Caco-2 (cell line): ENCODE results near the gene OR9G4. TPM values are rescaled to one million over a fixed set of nuclear protein-coding genes. Genes with fewer than 3 reads are reported as not detected.

Source experiments
- BruUV-seq: library from RNA; stranded (reverse); fragments of 400-500 nt; replicated peaks from 2 replicates; lab custom pipeline; 2021; lab: Mats Ljungman, UMichigan
- CTCF ChIA-PET: fragments of 300-600 bp; sonication (Branson Sonifier 250); formaldehyde crosslinking; loops from one replicate; lab custom pipeline; 2022; ENCODE audit warnings: antibody characterized with exemption; lab: Charles Lee
- POLR2A ChIA-PET: fragments of 300-600 bp; sonication (Branson Sonifier 250); formaldehyde crosslinking; loops from one replicate; lab custom pipeline; 2022; ENCODE audit warnings: antibody characterized with exemption; lab: Charles Lee
- DNase-seq, 2 experiments: peaks; one replicate each; pipeline versions ENCODE4 v3.0.0 to v3.0.0-alpha.2; 2020 to 2022
- H3K27me3 ChIP-seq: replicated peaks from 2 replicates; pipeline ENCODE4 v1.6.0; 2011; ENCODE audit warnings: low read length; ENCODE audit not compliant: control insufficient read depth, insufficient read depth
- H3K36me3 ChIP-seq: 2 replicates; pipeline ENCODE4 v1.5.1; 2011; ENCODE audit warnings: low read length; ENCODE audit not compliant: control insufficient read depth, insufficient read depth
- H3K4me1 ChIP-seq: fragments of 250-450 bp; sonication (Bioruptor Pico); 2 replicates; pipeline ENCODE4 v1.5.1; 2020; ENCODE audit warnings: mild to moderate bottlenecking
- H3K4me3 ChIP-seq: 2 replicates; pipeline ENCODE4 v1.5.1; 2011; ENCODE audit warnings: low read depth, mild to moderate bottlenecking, control low read depth, low read length
- H3K9me3 ChIP-seq: fragments of 250-450 bp; sonication (Bioruptor Pico); 2 replicates; pipeline ENCODE4 v1.5.1; 2020; ENCODE audit warnings: mild to moderate bottlenecking, moderate library complexity
- H3K27ac Mint-ChIP-seq: one replicate; pipeline ENCODE4 v1.8.0; 2022; ENCODE audit warnings: mixed read lengths; ENCODE audit not compliant: unreplicated experiment
- H3K27me3 Mint-ChIP-seq: one replicate; pipeline ENCODE4 v1.8.0; 2022; ENCODE audit warnings: mixed read lengths; ENCODE audit not compliant: insufficient read depth, unreplicated experiment
- H3K36me3 Mint-ChIP-seq: one replicate; pipeline ENCODE4 v1.8.0; 2022; ENCODE audit warnings: mild to moderate bottlenecking, mixed read lengths; ENCODE audit not compliant: insufficient read depth, unreplicated experiment
- H3K4me1 Mint-ChIP-seq: one replicate; pipeline ENCODE4 v1.8.0; 2022; ENCODE audit warnings: low read depth, mixed read lengths; ENCODE audit not compliant: unreplicated experiment
- H3K4me3 Mint-ChIP-seq: one replicate; pipeline ENCODE4 v1.8.0; 2022; ENCODE audit warnings: mild to moderate bottlenecking, moderate library complexity, mixed read lengths; ENCODE audit not compliant: unreplicated experiment
- H3K9me3 Mint-ChIP-seq: one replicate; pipeline ENCODE4 v1.8.0; 2022; ENCODE audit warnings: mixed read lengths; ENCODE audit not compliant: unreplicated experiment
- intact Hi-C: fragments of 100-400 bp; cut with micrococcal nuclease; formaldehyde crosslinking; loops from one replicate; pipeline ENCODE4 v1.10.0; 2022; ENCODE audit not compliant: unreplicated experiment
- total RNA-seq: library from RNA; stranded (reverse); gene quantifications from 2 replicates; pipeline ENCODE4 v1.2.3, GENCODE V29; 2022
- TF ChIP-seq, protein P1 (sequence below), 2 experiments: fragments of 200-600 bp in 1 of 2; IDR thresholded peaks; 1 replicate in 1 of 2; 2 replicates in 1 of 2; pipeline versions ENCODE4 v1.5.1 to v1.8.0; 2011 to 2022; ENCODE audit warnings: antibody characterized with exemption in 1 of 2, control low read depth in 1 of 2, inconsistent platforms in 1 of 2, low read depth in 1 of 2, low read length in 1 of 2, mild to moderate bottlenecking in 1 of 2, moderate library complexity in 1 of 2; ENCODE audit not compliant: insufficient read depth in 1 of 2, severe bottlenecking in 1 of 2, unreplicated experiment in 1 of 2

OR9G4 gene
- total RNA-seq, 1 experiment from 2014 or later: not detected

GRCh38 chr11:56776809-56777208 lies 28.3 kb upstream of the OR9G4 start:
- no TSS peak for BruUV-seq
- Mint-ChIP-seq H3K27me3 (no peaks in the 10 kb centered on the region), H3K36me3 (no peaks in the 10 kb centered on the region)

DNA sequence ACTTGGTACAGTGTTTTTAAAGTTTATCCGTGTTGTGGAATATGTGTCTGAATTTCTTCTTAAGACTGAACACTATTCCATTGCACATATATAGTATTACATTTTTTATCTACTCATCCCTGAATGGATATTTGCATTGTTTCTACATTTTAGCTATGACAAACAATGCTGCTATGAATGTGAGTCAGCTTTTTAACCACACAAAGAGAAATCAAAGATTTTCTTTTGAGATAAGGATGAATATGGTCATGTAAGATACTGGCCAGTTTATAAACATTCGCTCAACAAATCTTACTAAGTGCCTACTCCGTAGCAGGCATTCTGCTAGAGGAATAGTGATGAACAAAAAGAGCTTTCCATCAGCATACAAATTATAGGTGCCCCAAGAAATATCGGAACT lies 16.5 kb upstream of the OR9G4 start:
- Mint-ChIP-seq H3K27ac (no peak overlapping the region), H3K27me3 (peaks cover 2% of the 10 kb centered on the region), H3K4me3 (no peak overlapping the region), H3K36me3 (no peaks in the 10 kb centered on the region), H3K9me3 (no peaks in the 10 kb centered on the region), H3K4me1 (peaks cover 7% of the 10 kb centered on the region)
- DNase-seq: no peak
- TF ChIP-seq, protein P1, sequence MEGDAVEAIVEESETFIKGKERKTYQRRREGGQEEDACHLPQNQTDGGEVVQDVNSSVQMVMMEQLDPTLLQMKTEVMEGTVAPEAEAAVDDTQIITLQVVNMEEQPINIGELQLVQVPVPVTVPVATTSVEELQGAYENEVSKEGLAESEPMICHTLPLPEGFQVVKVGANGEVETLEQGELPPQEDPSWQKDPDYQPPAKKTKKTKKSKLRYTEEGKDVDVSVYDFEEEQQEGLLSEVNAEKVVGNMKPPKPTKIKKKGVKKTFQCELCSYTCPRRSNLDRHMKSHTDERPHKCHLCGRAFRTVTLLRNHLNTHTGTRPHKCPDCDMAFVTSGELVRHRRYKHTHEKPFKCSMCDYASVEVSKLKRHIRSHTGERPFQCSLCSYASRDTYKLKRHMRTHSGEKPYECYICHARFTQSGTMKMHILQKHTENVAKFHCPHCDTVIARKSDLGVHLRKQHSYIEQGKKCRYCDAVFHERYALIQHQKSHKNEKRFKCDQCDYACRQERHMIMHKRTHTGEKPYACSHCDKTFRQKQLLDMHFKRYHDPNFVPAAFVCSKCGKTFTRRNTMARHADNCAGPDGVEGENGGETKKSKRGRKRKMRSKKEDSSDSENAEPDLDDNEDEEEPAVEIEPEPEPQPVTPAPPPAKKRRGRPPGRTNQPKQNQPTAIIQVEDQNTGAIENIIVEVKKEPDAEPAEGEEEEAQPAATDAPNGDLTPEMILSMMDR (IDR thresholded peaks at IDR 0.05; ENCODE audit: insufficient read depth in 1 of 2, low read depth in 1 of 2, low read length in 1 of 2, severe bottlenecking in 1 of 2, unreplicated experiment in 1 of 2): no peak
- CTCF ChIA-PET: no interaction called here
- Histone ChIP-seq H3K4me1 (peaks cover 10% of the 10 kb centered on the region; the same call in 1 of the 2 replicates), H3K36me3 (no peaks in the 10 kb centered on the region), H3K9me3 (no peaks in the 10 kb centered on the region), H3K4me3 (no peak overlapping the region), H3K27me3 (no peaks in the 10 kb centered on the region)
- BruUV-seq: no TSS peak
- intact Hi-C loops: no loop called here
- POLR2A ChIA-PET: no interaction called here

More at GRCh38 chr11:56776809-56777208, 28.3 kb upstream of the OR9G4 start:
- ChIA-PET POLR2A (no interaction called here), CTCF (no interaction called here)
- no peaks in the 10 kb centered on the region for H3K9me3 Mint-ChIP-seq
- no peak overlapping the region for H3K4me3 Mint-ChIP-seq
- Histone ChIP-seq H3K9me3 (no peaks in the 10 kb centered on the region), H3K27me3 (no peaks in the 10 kb centered on the region), H3K4me1 (no peaks in the 10 kb centered on the region), H3K4me3 (no peak overlapping the region), H3K36me3 (no peaks in the 10 kb centered on the region)
- intact Hi-C loops: no loop called here
- H3K4me1 Mint-ChIP-seq: no peaks in the 10 kb centered on the region
- TF ChIP-seq, protein P1 (IDR thresholded peaks at IDR 0.05; ENCODE audit: insufficient read depth in 1 of 2, low read depth in 1 of 2, low read length in 1 of 2, severe bottlenecking in 1 of 2, unreplicated experiment in 1 of 2): no peak
- H3K27ac Mint-ChIP-seq: no peak overlapping the region
- no peak for DNase-seq

- ChIA-PET POLR2A (no interaction called here), CTCF (no interaction called here)
- H3K4me1 Mint-ChIP-seq: no peaks in the 10 kb centered on the region
- H3K4me3 ChIP-seq: no peak overlapping the region
- no peaks in the 10 kb centered on the region for H3K9me3 ChIP-seq
- no peaks in the 10 kb centered on the region for H3K36me3 ChIP-seq
- no peaks in the 10 kb centered on the region for H3K9me3 Mint-ChIP-seq
- BruUV-seq: no TSS peak
- H3K36me3 Mint-ChIP-seq: no peaks in the 10 kb centered on the region
- intact Hi-C loops: no loop called here
- no peaks in the 10 kb centered on the region for H3K4me1 ChIP-seq
- H3K4me3 Mint-ChIP-seq: no peak overlapping the region
- H3K27me3 ChIP-seq: no peaks in the 10 kb centered on the region
- H3K27me3 Mint-ChIP-seq: peaks cover 6% of the 10 kb centered on the region
- no peak overlapping the region for H3K27ac Mint-ChIP-seq
- TF ChIP-seq, protein P1 (IDR thresholded peaks at IDR 0.05; ENCODE audit: insufficient read depth in 1 of 2, low read depth in 1 of 2, low read length in 1 of 2, severe bottlenecking in 1 of 2, unreplicated experiment in 1 of 2): no peak
- DNase-seq: no peak
Measured at GRCh38 chr11:56751480-56751879, 3.0 kb upstream of the OR9G4 start.
